ENCODE data around the gene IFNAR1. TPM values are rescaled to one million over a fixed set of nuclear protein-coding genes. Genes with fewer than 3 reads are reported as not detected.
A peak's percentile ranks its signal among the peaks of the same experiment; 100 is the strongest.

IFNAR1 gene
- total and polyA plus RNA-seq, 7 experiments from 2014 or later = 24.7 to 76.2 (median 56.9) TPM

- Histone ChIP-seq H3K27ac (ENCODE audit: low read depth, low read length) (no peak overlapping the region), H3K4me1 (ENCODE audit: control insufficient read depth in 2 of 2, insufficient read depth in 2 of 2, low read length in 2 of 2) (peaks cover 6 to 34% of the 10 kb centered on the region in 2 donors), H3K36me3 (ENCODE audit: control insufficient read depth in 2 of 3, insufficient read depth in 3 of 3, low read length in 3 of 3) (peaks cover 0 to 3% (median 0%) of the 10 kb centered on the region in 3 experiments), H3K9me3 (ENCODE audit: control insufficient read depth in 2 of 3, low read length in 3 of 3) (no peaks in the 10 kb centered on the region), H3K4me3 (ENCODE audit: low read length) (no peak overlapping the region), H3K27me3 (ENCODE audit: control insufficient read depth in 2 of 2, insufficient read depth in 2 of 2, low read length in 2 of 2) (no peaks in the 10 kb centered on the region)
- ATAC-seq (no peak), DNase-seq (no peak)
- CTCF ChIA-PET = interaction anchor here (0.6 kb wide), 1 partner anchor 24 kb away, joined by 3 read pairs; no protein-coding TSS in a partner anchor
- POLR2A ChIA-PET = interaction anchor here (0.6 to 5.5 kb wide), 4 partner anchors 8 to 64 kb away, joined by 3 to 42 read pairs (median 11); partner anchors contain the start of gene IFNAR1
- Mint-ChIP-seq H3K4me1 (peaks cover 31 to 83% (median 65%) of the 10 kb centered on the region in 7 donors), H3K36me3 (peaks cover 0 to 21% (median 3%) of the 10 kb centered on the region in 5 donors), H3K4me3 (peak overlapping the region in 1 of 10 donors; percentile 85), H3K27me3 (no peaks in the 10 kb centered on the region), H3K27ac (peak overlapping the region in 4 of 9 donors; percentile 31 to 85 (median 60)), H3K9me3 (peaks cover 0 to 2% (median 0%) of the 10 kb centered on the region in 11 donors)
- intact Hi-C loops (cut with micrococcal nuclease) = no loop called here
Observed at GRCh38 chr21:33302055-33302454, 22.7 kb upstream of the IFNAR1 start.

- DNase-seq = no peak
- CTCF ChIA-PET = no interaction called here
- no peaks in the 10 kb centered on the region for H3K27me3 ChIP-seq (ENCODE audit: control insufficient read depth in 2 of 2, insufficient read depth in 2 of 2, low read length in 2 of 2)
- ATAC-seq = no peak
- Mint-ChIP-seq H3K36me3 (peaks cover 0 to 15% (median 3%) of the 10 kb centered on the region in 5 donors), H3K4me3 (no peak overlapping the region), H3K27me3 (no peaks in the 10 kb centered on the region), H3K4me1 (peaks cover 30 to 83% (median 60%) of the 10 kb centered on the region in 7 donors), H3K9me3 (peaks cover 0 to 4% (median 0%) of the 10 kb centered on the region in 11 donors), H3K27ac (peak overlapping the region in 1 of 9 donors; percentile 7)
- POLR2A ChIA-PET = interaction anchor here (1.3 to 4.3 kb wide), 2 partner anchors 30 to 59 kb away, joined by 3 to 18 read pairs; no protein-coding TSS in a partner anchor
- intact Hi-C loops (cut with micrococcal nuclease) = no loop called here
- H3K36me3 ChIP-seq (ENCODE audit: control insufficient read depth in 2 of 3, insufficient read depth in 3 of 3, low read length in 3 of 3) = no peaks in the 10 kb centered on the region
- H3K27ac ChIP-seq (ENCODE audit: low read depth, low read length) = no peak overlapping the region
- H3K4me1 ChIP-seq (ENCODE audit: control insufficient read depth in 2 of 2, insufficient read depth in 2 of 2, low read length in 2 of 2) = peaks cover 6 to 34% of the 10 kb centered on the region in 2 donors
- no peak overlapping the region for H3K4me3 ChIP-seq (ENCODE audit: low read length)
- H3K9me3 ChIP-seq (ENCODE audit: control insufficient read depth in 2 of 3, low read length in 3 of 3) = no peaks in the 10 kb centered on the region
Observed at GRCh38 chr21:33302796-33303195, 22.0 kb upstream of the IFNAR1 start.

- ATAC-seq (no peak), DNase-seq (no peak)
- Mint-ChIP-seq H3K36me3 (peaks cover 0 to 13% (median 0%) of the 10 kb centered on the region in 5 donors), H3K27ac (no peak overlapping the region), H3K27me3 (no peaks in the 10 kb centered on the region), H3K4me3 (no peak overlapping the region), H3K9me3 (peaks cover 0 to 5% (median 0%) of the 10 kb centered on the region in 11 donors), H3K4me1 (peaks cover 25 to 76% (median 55%) of the 10 kb centered on the region in 7 donors)
- Histone ChIP-seq H3K27ac (ENCODE audit: low read depth, low read length) (no peak overlapping the region), H3K4me1 (ENCODE audit: control insufficient read depth in 2 of 2, insufficient read depth in 2 of 2, low read length in 2 of 2) (peaks cover 0 to 28% of the 10 kb centered on the region in 2 donors), H3K4me3 (ENCODE audit: low read length) (no peak overlapping the region), H3K27me3 (ENCODE audit: control insufficient read depth in 2 of 2, insufficient read depth in 2 of 2, low read length in 2 of 2) (no peaks in the 10 kb centered on the region), H3K36me3 (ENCODE audit: control insufficient read depth in 2 of 3, insufficient read depth in 3 of 3, low read length in 3 of 3) (no peaks in the 10 kb centered on the region), H3K9me3 (ENCODE audit: control insufficient read depth in 2 of 3, low read length in 3 of 3) (no peaks in the 10 kb centered on the region)
- intact Hi-C loops (cut with micrococcal nuclease) = no loop called here
- CTCF ChIA-PET = no interaction called here
- POLR2A ChIA-PET = no interaction called here
Observed at GRCh38 chr21:33305344-33305671, 19.5 kb upstream of the IFNAR1 start.

GRCh38 chr21:33305938-33306337 is 18.8 kb upstream of the IFNAR1 start:
- Mint-ChIP-seq H3K4me1 (peaks cover 18 to 69% (median 49%) of the 10 kb centered on the region in 7 donors), H3K27ac (no peak overlapping the region), H3K36me3 (peaks cover 0 to 13% (median 0%) of the 10 kb centered on the region in 5 donors), H3K27me3 (no peaks in the 10 kb centered on the region), H3K4me3 (no peak overlapping the region), H3K9me3 (peaks cover 0 to 5% (median 0%) of the 10 kb centered on the region in 11 donors)
- Histone ChIP-seq H3K4me3 (ENCODE audit: low read length) (no peak overlapping the region), H3K9me3 (ENCODE audit: control insufficient read depth in 2 of 3, low read length in 3 of 3) (no peaks in the 10 kb centered on the region), H3K27ac (ENCODE audit: low read depth, low read length) (no peak overlapping the region), H3K4me1 (ENCODE audit: control insufficient read depth in 2 of 2, insufficient read depth in 2 of 2, low read length in 2 of 2) (peaks cover 0 to 22% of the 10 kb centered on the region in 2 donors), H3K36me3 (ENCODE audit: control insufficient read depth in 2 of 3, insufficient read depth in 3 of 3, low read length in 3 of 3) (no peaks in the 10 kb centered on the region), H3K27me3 (ENCODE audit: control insufficient read depth in 2 of 2, insufficient read depth in 2 of 2, low read length in 2 of 2) (no peaks in the 10 kb centered on the region)
- ATAC-seq = no peak
- no peak for DNase-seq
- CTCF ChIA-PET = no interaction called here
- intact Hi-C loops (cut with micrococcal nuclease) = no loop called here
- POLR2A ChIA-PET = no interaction called here

GRCh38 chr21:33308586-33309490 is 15.9 kb upstream of the IFNAR1 start:
- H3K36me3 ChIP-seq (ENCODE audit: control insufficient read depth in 2 of 3, insufficient read depth in 3 of 3, low read length in 3 of 3) = no peaks in the 10 kb centered on the region
- Mint-ChIP-seq H3K27me3 (peaks cover 0 to 10% (median 0%) of the 10 kb centered on the region in 5 donors), H3K9me3 (peaks cover 0 to 7% (median 4%) of the 10 kb centered on the region in 11 donors), H3K36me3 (peaks cover 0 to 10% (median 0%) of the 10 kb centered on the region in 5 donors), H3K4me1 (peaks cover 9 to 43% (median 31%) of the 10 kb centered on the region in 7 donors), H3K4me3 (peak overlapping the region in 3 of 10 donors; percentile 5 to 12 (median 5)), H3K27ac (peak overlapping the region in 7 of 9 donors; percentile 1 to 80 (median 23))
- intact Hi-C loops (cut with micrococcal nuclease) = loop anchor here in 1 of 2 donors (1.0 kb wide), 1 partner anchor 110 kb away; no protein-coding TSS in a partner anchor
- no peak overlapping the region for H3K4me3 ChIP-seq (ENCODE audit: low read length)
- H3K9me3 ChIP-seq (ENCODE audit: control insufficient read depth in 2 of 3, low read length in 3 of 3) = no peaks in the 10 kb centered on the region
- DNase-seq = peak in 7 of 9 donors; percentile 26 to 60 (median 40)
- peak; percentile 38 for ATAC-seq
- no peaks in the 10 kb centered on the region for H3K27me3 ChIP-seq (ENCODE audit: control insufficient read depth in 2 of 2, insufficient read depth in 2 of 2, low read length in 2 of 2)
- POLR2A ChIA-PET = interaction anchor here (0.6 to 2.7 kb wide), 7 partner anchors 9 to 90 kb away, joined by 3 to 15 read pairs (median 6); partner anchors contain the start of gene IFNAR1
- peak overlapping the region; percentile 3 for H3K27ac ChIP-seq (ENCODE audit: low read depth, low read length)
- CTCF ChIA-PET = interaction anchor here (0.7 to 1.6 kb wide), 7 partner anchors 9 to 111 kb away, joined by 3 to 5 read pairs (median 3); partner anchors contain the start of gene IFNAR1
- H3K4me1 ChIP-seq (ENCODE audit: control insufficient read depth in 2 of 2, insufficient read depth in 2 of 2, low read length in 2 of 2) = peaks cover 0 to 12% of the 10 kb centered on the region in 2 donors

GRCh38 chr21:33309778-33310177 is 15.0 kb upstream of the IFNAR1 start:
- Mint-ChIP-seq H3K4me3 (no peak overlapping the region), H3K36me3 (peaks cover 0 to 10% (median 0%) of the 10 kb centered on the region in 5 donors), H3K27ac (peak overlapping the region in 1 of 9 donors; percentile 28), H3K9me3 (peaks cover 0 to 7% (median 4%) of the 10 kb centered on the region in 11 donors), H3K27me3 (peaks cover 0 to 13% (median 0%) of the 10 kb centered on the region in 5 donors), H3K4me1 (peaks cover 6 to 34% (median 24%) of the 10 kb centered on the region in 7 donors)
- no peaks in the 10 kb centered on the region for H3K27me3 ChIP-seq (ENCODE audit: control insufficient read depth in 2 of 2, insufficient read depth in 2 of 2, low read length in 2 of 2)
- intact Hi-C loops (cut with micrococcal nuclease) = loop anchor here in 1 of 2 donors (1.0 kb wide), 1 partner anchor 110 kb away; no protein-coding TSS in a partner anchor
- H3K4me1 ChIP-seq (ENCODE audit: control insufficient read depth in 2 of 2, insufficient read depth in 2 of 2, low read length in 2 of 2) = peaks cover 0 to 12% of the 10 kb centered on the region in 2 donors
- ChIA-PET POLR2A (interaction anchor here (1.6 to 2.3 kb wide), 2 partner anchors 10 to 17 kb away, joined by 6 to 15 read pairs; no protein-coding TSS in a partner anchor), CTCF (interaction anchor here (1.3 to 2.0 kb wide), 4 partner anchors 11 to 112 kb away, joined by 3 to 5 read pairs (median 4); no protein-coding TSS in a partner anchor)
- no peaks in the 10 kb centered on the region for H3K36me3 ChIP-seq (ENCODE audit: control insufficient read depth in 2 of 3, insufficient read depth in 3 of 3, low read length in 3 of 3)
- no peak for DNase-seq
- no peaks in the 10 kb centered on the region for H3K9me3 ChIP-seq (ENCODE audit: control insufficient read depth in 2 of 3, low read length in 3 of 3)
- no peak overlapping the region for H3K4me3 ChIP-seq (ENCODE audit: low read length)
- H3K27ac ChIP-seq (ENCODE audit: low read depth, low read length) = no peak overlapping the region
- no peak for ATAC-seq

All from naive thymus-derived CD4-positive, alpha-beta T cell (primary cell).